ENCODE results near the gene MFSD1. TPM values are rescaled to one million over a fixed set of nuclear protein-coding genes. Genes with fewer than 3 reads are reported as not detected.

Gene MFSD1
- total RNA-seq, 4 donors from 2014 or later: 9.2 to 86.6 (median 64.0) TPM

GRCh38 chr3:158781849-158782248, 20.0 kb upstream of the MFSD1 start:
- in situ Hi-C loops (cut with MboI; ENCODE audit: low pct_ligation_motif_present in 1 of 4, low pct_unique_long_range_greater_than_20kb in 1 of 4, low sequenced_read_pairs in 3 of 4) (loop anchor here in 2 of 4 donors (10.0 to 25.0 kb wide), 3 partner anchors 47 to 245 kb away; partner anchors contain the start of gene RARRES1 (in 1 of the 2)), intact Hi-C loops (cut with DNase I; ENCODE audit: low total_unique reads) (no loop called here)
- H3K9me3 ChIP-seq: no peaks in the 10 kb centered on the region
- WGBS, 2 donors (ENCODE audit: low coverage in 1 of 2): 13 to 26% methylated on average over 1 of the region's 1 CpG
- H3K36me3 ChIP-seq: no peaks in the 10 kb centered on the region
- no peak overlapping the region for H3K4me3 ChIP-seq
- no peak for DNase-seq
- no peak for TF ChIP-seq POLR2A (IDR thresholded peaks at IDR 0.05)
- TF ChIP-seq POLR2AphosphoS5 (IDR thresholded peaks at IDR 0.05): peak in 1 of 3 donors; percentile 12
- peaks cover 6 to 36% (median 26%) of the 10 kb centered on the region in 4 donors for H3K4me1 ChIP-seq
- peak overlapping the region in 2 of 4 donors; percentile 20 to 40 for H3K27ac ChIP-seq
- no peaks in the 10 kb centered on the region for H3K27me3 ChIP-seq

GRCh38 chr3:158782283-158782989, 19.4 kb upstream of the MFSD1 start:
- 37 to 41% methylated on average over 3 of the region's 3 CpGs for WGBS, 2 donors (ENCODE audit: low coverage in 1 of 2)
- intact Hi-C loops (cut with DNase I; ENCODE audit: low total_unique reads): no loop called here
- Histone ChIP-seq H3K9me3 (no peaks in the 10 kb centered on the region), H3K4me3 (no peak overlapping the region), H3K4me1 (peaks cover 6 to 33% (median 24%) of the 10 kb centered on the region in 4 donors), H3K27ac (peak overlapping the region in 2 of 4 donors; percentile 20 to 40), H3K36me3 (no peaks in the 10 kb centered on the region), H3K27me3 (no peaks in the 10 kb centered on the region)
- TF ChIP-seq POLR2AphosphoS5 (IDR thresholded peaks at IDR 0.05) (no peak), POLR2A (IDR thresholded peaks at IDR 0.05) (no peak), CTCF (IDR thresholded peaks at IDR 0.05) (no peak), EP300 (IDR thresholded peaks at IDR 0.05; ENCODE audit: low read depth) (no peak)
- DNase-seq: no peak
- in situ Hi-C loops (cut with MboI; ENCODE audit: low pct_ligation_motif_present in 1 of 4, low pct_unique_long_range_greater_than_20kb in 1 of 4, low sequenced_read_pairs in 3 of 4): loop anchor here in 2 of 4 donors (10.0 to 25.0 kb wide), 3 partner anchors 48 to 245 kb away; partner anchors contain the start of gene RARRES1 (in 1 of the 2)

GRCh38 chr3:158783051-158783450, 18.8 kb upstream of the MFSD1 start:
- TF ChIP-seq CTCF (IDR thresholded peaks at IDR 0.05): no peak
- TF ChIP-seq POLR2A (IDR thresholded peaks at IDR 0.05): no peak
- TF ChIP-seq POLR2AphosphoS5 (IDR thresholded peaks at IDR 0.05): no peak
- no peak for TF ChIP-seq EP300 (IDR thresholded peaks at IDR 0.05; ENCODE audit: low read depth)
- in situ Hi-C loops (cut with MboI; ENCODE audit: low pct_ligation_motif_present in 1 of 4, low pct_unique_long_range_greater_than_20kb in 1 of 4, low sequenced_read_pairs in 3 of 4): loop anchor here in 2 of 4 donors (10.0 to 25.0 kb wide), 3 partner anchors 48 to 246 kb away; partner anchors contain the start of gene RARRES1 (in 1 of the 2)
- Histone ChIP-seq H3K27me3 (no peaks in the 10 kb centered on the region), H3K36me3 (no peaks in the 10 kb centered on the region), H3K4me3 (no peak overlapping the region), H3K9me3 (no peaks in the 10 kb centered on the region), H3K27ac (peak overlapping the region in 2 of 4 donors; percentile 20 to 40), H3K4me1 (peaks cover 6 to 27% (median 20%) of the 10 kb centered on the region in 4 donors)
- no peak for DNase-seq
- intact Hi-C loops (cut with DNase I; ENCODE audit: low total_unique reads): no loop called here
- WGBS, 2 donors (ENCODE audit: low coverage in 1 of 2): 11 to 74% methylated on average over 1 to 2 of the region's 2 CpGs

- TF ChIP-seq EP300 (IDR thresholded peaks at IDR 0.05; ENCODE audit: low read depth): no peak
- TF ChIP-seq CTCF (IDR thresholded peaks at IDR 0.05): no peak
- TF ChIP-seq POLR2AphosphoS5 (IDR thresholded peaks at IDR 0.05): no peak
- TF ChIP-seq POLR2A (IDR thresholded peaks at IDR 0.05): no peak
- in situ Hi-C loops (cut with MboI; ENCODE audit: low pct_ligation_motif_present in 1 of 4, low pct_unique_long_range_greater_than_20kb in 1 of 4, low sequenced_read_pairs in 3 of 4) (loop anchor here in 2 of 4 donors (10.0 to 25.0 kb wide), 3 partner anchors 51 to 249 kb away; partner anchors contain the start of gene RARRES1 (in 1 of the 2)), intact Hi-C loops (cut with DNase I; ENCODE audit: low total_unique reads) (loop anchor here (5.0 kb wide), 1 partner anchor 124 kb away; no protein-coding TSS in a partner anchor)
- Histone ChIP-seq H3K36me3 (no peaks in the 10 kb centered on the region), H3K4me1 (peaks cover 6 to 29% (median 21%) of the 10 kb centered on the region in 4 donors), H3K27ac (no peak overlapping the region), H3K9me3 (no peaks in the 10 kb centered on the region), H3K27me3 (no peaks in the 10 kb centered on the region), H3K4me3 (no peak overlapping the region)
- no peak for DNase-seq
- 78 to 88% methylated on average over 3 of the region's 3 CpGs for WGBS, 2 donors (ENCODE audit: low coverage in 1 of 2)
Measured at GRCh38 chr3:158785972-158786371, 15.9 kb upstream of the MFSD1 start.

All from transverse colon (tissue), 4 donors.